Stomach (tissue), 9 donors: ENCODE data around the gene TLCD2. TPM values are rescaled to one million over a fixed set of nuclear protein-coding genes. Genes with fewer than 3 reads are reported as not detected.

Experiments used
- DNase-seq, 2 donors: peaks; one replicate each; pipeline versions ENCODE4 v3.0.0 to v3.0.0-alpha.2; 2013 to 2019
- H3K27ac ChIP-seq, 5 donors: fragments of 200-600 bp in 4 of 5; sonication (generic) in 4 of 5; one replicate each; pipeline ENCODE4 v1.5.1; 2013 to 2019; ENCODE audit warnings: mild to moderate bottlenecking in 1 of 5, moderate library complexity in 1 of 5
- H3K27me3 ChIP-seq, 3 donors: fragments of 200-600 bp; sonication (generic); one replicate each; pipeline ENCODE4 v1.5.1; 2017 to 2019; ENCODE audit warnings: mixed run types in 1 of 3
- H3K36me3 ChIP-seq, 4 donors: fragments of 200-600 bp; sonication (generic); 1 replicate in 3 of 4; 2 replicates in 1 of 4; pipeline ENCODE4 v1.5.1; 2016 to 2019
- H3K4me1 ChIP-seq, 4 donors: fragments of 200-600 bp; sonication (generic); one replicate each; pipeline ENCODE4 v1.5.1; 2016 to 2019
- H3K4me3 ChIP-seq, 4 donors: fragments of 200-600 bp; sonication (generic) in 3 of 4; one replicate each; pipeline ENCODE4 v1.5.1; 2016 to 2019; ENCODE audit warnings: mild to moderate bottlenecking in 1 of 4
- H3K9me3 ChIP-seq, 4 donors: fragments of 200-600 bp; sonication (generic); one replicate each; pipeline ENCODE4 v1.5.1; 2016 to 2019
- CTCF ChIP-seq, 7 experiments: fragments of 450-650 bp in 4 of 7; fragments of 200-600 bp in 3 of 7; sonication (generic) in 3 of 7; IDR thresholded peaks; one replicate each; pipeline ENCODE4 v1.5.1; 2016 to 2019; ENCODE audit warnings: antibody characterized with exemption in 7 of 7, control low read depth in 2 of 7, mild to moderate bottlenecking in 1 of 7
- EP300 ChIP-seq: sonication (generic); formaldehyde crosslinking; IDR thresholded peaks from one replicate; pipeline ENCODE4 v1.6.1; 2017; ENCODE audit warnings: antibody characterized with exemption
- POLR2A ChIP-seq, 4 donors: fragments of 450-650 bp; IDR thresholded peaks; one replicate each; pipeline ENCODE4 v1.6.1; 2016; ENCODE audit warnings: antibody characterized with exemption in 4 of 4, control low read depth in 2 of 4, mild to moderate bottlenecking in 1 of 4, moderate library complexity in 1 of 4
- POLR2AphosphoS5 ChIP-seq, 3 donors: sonication (generic); formaldehyde crosslinking; IDR thresholded peaks; one replicate each; pipeline ENCODE4 v1.6.1; 2016; ENCODE audit warnings: antibody characterized with exemption in 3 of 3
- WGBS, 5 donors: extraction: QIAGEN DNeasy Blood & Tissue Kit in 3 of 5; methylation state at CpG; one replicate each; pipeline versions ENCODE4 v1.1.5 to v1.1.7; 2013 to 2018; 5-methylcytosine and 5-hydroxymethylcytosine counted together
- intact Hi-C: fragments of 100-400 bp; cut with DNase I; formaldehyde crosslinking; loops from one replicate; pipeline ENCODE4 v1.15.1; 2023; ENCODE audit warnings: low total_unique reads
- polyA plus RNA-seq, 3 donors: library from polyadenylated mRNA; stranded (reverse); fragments of 200-250 nt; gene quantifications; one replicate each; pipeline ENCODE4 v1.2.3, GENCODE V29; 2013
- total RNA-seq, 5 donors: library from RNA; depleted of rRNA; stranded (reverse); fragments of >200 nt; gene quantifications; one replicate each; pipeline versions ENCODE4 v1.1.0 to v1.2.3, GENCODE V29; 2014 to 2016
- donor health status: healthy with polysubstance abuse.
- donor health status: Bipolar disorder and iron deficiency.
- donor health status: healthy.

TLCD2 gene
- total and polyA plus RNA-seq, 8 donors = 2.8 to 9.6 (median 6.0) TPM

- WGBS, 5 donors = 61 to 83% (median 77%) methylated on average over 17 of the region's 17 CpGs
- TF ChIP-seq POLR2AphosphoS5 (IDR thresholded peaks at IDR 0.05) = no peak
- TF ChIP-seq CTCF (IDR thresholded peaks at IDR 0.05) = no peak
- TF ChIP-seq EP300 = no peak
- no peak for TF ChIP-seq POLR2A (IDR thresholded peaks at IDR 0.05)
- DNase-seq = peak in 1 of 2 donors; percentile 12
- Histone ChIP-seq H3K9me3 (no peaks in the 10 kb centered on the region), H3K27ac (no peak overlapping the region), H3K4me1 (peaks cover 0 to 16% (median 8%) of the 10 kb centered on the region in 4 donors), H3K4me3 (no peak overlapping the region), H3K27me3 (no peaks in the 10 kb centered on the region), H3K36me3 (no peaks in the 10 kb centered on the region)
- intact Hi-C loops = no loop called here
These were observed 45.7 kb upstream of the TLCD2 start for GRCh38 chr17:1755827-1756262.

- WGBS, 5 donors = 64 to 72% (median 68%) methylated on average over 17 to 20 of the region's 20 CpGs
- peak in 1 of 2 donors; percentile 13 for DNase-seq
- Histone ChIP-seq H3K4me3 (no peak overlapping the region), H3K9me3 (no peaks in the 10 kb centered on the region), H3K27me3 (no peaks in the 10 kb centered on the region), H3K27ac (no peak overlapping the region), H3K36me3 (no peaks in the 10 kb centered on the region), H3K4me1 (peaks cover 0 to 20% (median 9%) of the 10 kb centered on the region in 4 donors)
- TF ChIP-seq POLR2AphosphoS5 (IDR thresholded peaks at IDR 0.05) = no peak
- no peak for TF ChIP-seq EP300
- no peak for TF ChIP-seq POLR2A (IDR thresholded peaks at IDR 0.05)
- TF ChIP-seq CTCF (IDR thresholded peaks at IDR 0.05) = no peak
- intact Hi-C loops = no loop called here
These were observed 45.2 kb upstream of the TLCD2 start for GRCh38 chr17:1755252-1755826.

- no peaks in the 10 kb centered on the region for H3K9me3 ChIP-seq
- 49 to 67% (median 57%) methylated on average over 19 to 25 of the region's 25 CpGs for WGBS, 5 donors
- no peak for TF ChIP-seq POLR2A (IDR thresholded peaks at IDR 0.05)
- TF ChIP-seq POLR2AphosphoS5 (IDR thresholded peaks at IDR 0.05) = no peak
- no peak for TF ChIP-seq CTCF (IDR thresholded peaks at IDR 0.05)
- no peak for TF ChIP-seq EP300
- peaks cover 0 to 20% (median 9%) of the 10 kb centered on the region in 4 donors for H3K4me1 ChIP-seq
- H3K27me3 ChIP-seq = no peaks in the 10 kb centered on the region
- peak in 1 of 2 donors; percentile 11 for DNase-seq
- H3K36me3 ChIP-seq = no peaks in the 10 kb centered on the region
- H3K4me3 ChIP-seq = no peak overlapping the region
- no peak overlapping the region for H3K27ac ChIP-seq
- intact Hi-C loops = no loop called here
These were observed 44.4 kb upstream of the TLCD2 start for GRCh38 chr17:1754430-1755112.

GRCh38 chr17:1753767-1754429 is 43.7 kb upstream of the TLCD2 start:
- intact Hi-C loops = no loop called here
- WGBS, 5 donors = 83 to 87% (median 86%) methylated on average over 21 to 23 of the region's 23 CpGs
- no peak overlapping the region for H3K27ac ChIP-seq

More at GRCh38 chr17:1753767-1754429, 43.7 kb upstream of the TLCD2 start:
- Histone ChIP-seq H3K4me1 (peaks cover 0 to 20% (median 9%) of the 10 kb centered on the region in 4 donors), H3K9me3 (no peaks in the 10 kb centered on the region), H3K27me3 (no peaks in the 10 kb centered on the region), H3K36me3 (no peaks in the 10 kb centered on the region), H3K4me3 (no peak overlapping the region)
- TF ChIP-seq EP300 (no peak), POLR2AphosphoS5 (IDR thresholded peaks at IDR 0.05) (no peak), CTCF (IDR thresholded peaks at IDR 0.05) (no peak), POLR2A (IDR thresholded peaks at IDR 0.05) (no peak)
- no peak for DNase-seq
